Suprapubic skin (tissue), 4 donors: Measurements from ENCODE around the gene HNRNPL. TPM values are rescaled to one million over a fixed set of nuclear protein-coding genes. Genes with fewer than 3 reads are reported as not detected.
"Not testable (repeated sequence)": the region's sequence is repeated elsewhere in the genome, so short reads cannot be mapped to it uniquely, and the experiment has no call there.

Experiments used
- DNase-seq, 2 donors: peaks; one replicate each; pipeline ENCODE4 v3.0.0-alpha.2; 2019; ENCODE audit warnings: low spot score in 2 of 2
- H3K27ac ChIP-seq: fragments of 200-600 bp; sonication (generic); one replicate; pipeline ENCODE4 v1.5.1; 2019
- H3K27me3 ChIP-seq: fragments of 200-600 bp; sonication (generic); one replicate; pipeline ENCODE4 v1.5.1; 2019
- H3K36me3 ChIP-seq: fragments of 200-600 bp; sonication (generic); one replicate; pipeline ENCODE4 v1.5.1; 2019
- H3K4me1 ChIP-seq: fragments of 200-600 bp; sonication (generic); one replicate; pipeline ENCODE4 v1.5.1; 2019
- H3K4me3 ChIP-seq: fragments of 200-600 bp; sonication (generic); one replicate; pipeline ENCODE4 v1.5.1; 2019; ENCODE audit warnings: mild to moderate bottlenecking
- H3K9me3 ChIP-seq: fragments of 200-600 bp; sonication (generic); one replicate; pipeline ENCODE4 v1.5.1; 2019
- EP300 ChIP-seq: sonication (generic); formaldehyde crosslinking; IDR thresholded peaks from one replicate; pipeline ENCODE4 v1.6.1; 2017; ENCODE audit warnings: antibody characterized with exemption
- POLR2A ChIP-seq, 2 donors: fragments of 450-650 bp; IDR thresholded peaks; one replicate each; pipeline ENCODE4 v1.6.1; 2017; ENCODE audit warnings: antibody characterized with exemption in 2 of 2, mild to moderate bottlenecking in 2 of 2, moderate library complexity in 2 of 2
- POLR2AphosphoS5 ChIP-seq, 3 donors: sonication (generic); formaldehyde crosslinking; IDR thresholded peaks; one replicate each; pipeline ENCODE4 v1.6.1; 2017; ENCODE audit warnings: antibody characterized with exemption in 3 of 3
- WGBS: methylation state at CpG from one replicate; pipeline ENCODE4 v1.1.5; 2018; 5-methylcytosine and 5-hydroxymethylcytosine counted together
- total RNA-seq, 4 donors: library from RNA; depleted of rRNA; stranded (reverse); fragments of >200 nt; gene quantifications; one replicate each; pipeline ENCODE4 v1.1.0, GENCODE V29; 2016
- TF ChIP-seq, protein P1 (sequence below), 2 donors: fragments of 200-600 bp in 1 of 2; fragments of 450-650 bp in 1 of 2; sonication (generic) in 1 of 2; IDR thresholded peaks; one replicate each; pipeline ENCODE4 v1.5.1; 2016 to 2019; ENCODE audit warnings: antibody characterized with exemption in 2 of 2, mild to moderate bottlenecking in 1 of 2, moderate library complexity in 1 of 2

The HNRNPL gene
- total RNA-seq, 4 donors from 2014 or later: 178 to 227 (median 200) TPM

DNA sequence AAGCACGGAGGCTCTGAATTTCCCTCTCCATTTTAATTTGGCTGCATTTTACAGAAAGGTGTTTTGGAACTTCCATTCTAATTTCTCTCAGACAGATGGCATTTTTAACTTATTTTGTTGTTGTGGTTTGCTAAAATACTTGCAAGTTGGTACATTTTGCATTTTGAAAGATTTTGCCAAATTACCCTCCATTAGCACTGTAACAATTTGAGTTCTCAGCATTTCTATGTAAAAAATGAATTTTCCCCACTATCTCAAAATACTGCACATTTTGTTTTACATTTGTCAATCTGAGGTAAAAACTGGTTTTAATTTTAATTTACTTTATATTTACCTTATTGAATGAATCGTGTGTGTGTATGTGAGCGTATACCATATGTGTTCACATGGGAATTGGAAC is 7.0 kb upstream of the HNRNPL start:
- no peak for DNase-seq
- H3K4me1 ChIP-seq: peaks cover 8% of the 10 kb centered on the region
- H3K9me3 ChIP-seq: no peaks in the 10 kb centered on the region
- 84% methylated on average over 3 of the region's 3 CpGs for WGBS
- TF ChIP-seq POLR2A (IDR thresholded peaks at IDR 0.05): no peak
- no peak for TF ChIP-seq POLR2AphosphoS5 (IDR thresholded peaks at IDR 0.05)
- H3K4me3 ChIP-seq: no peak overlapping the region
- no peaks in the 10 kb centered on the region for H3K27me3 ChIP-seq
- no peaks in the 10 kb centered on the region for H3K36me3 ChIP-seq
- no peak overlapping the region for H3K27ac ChIP-seq

DNA sequence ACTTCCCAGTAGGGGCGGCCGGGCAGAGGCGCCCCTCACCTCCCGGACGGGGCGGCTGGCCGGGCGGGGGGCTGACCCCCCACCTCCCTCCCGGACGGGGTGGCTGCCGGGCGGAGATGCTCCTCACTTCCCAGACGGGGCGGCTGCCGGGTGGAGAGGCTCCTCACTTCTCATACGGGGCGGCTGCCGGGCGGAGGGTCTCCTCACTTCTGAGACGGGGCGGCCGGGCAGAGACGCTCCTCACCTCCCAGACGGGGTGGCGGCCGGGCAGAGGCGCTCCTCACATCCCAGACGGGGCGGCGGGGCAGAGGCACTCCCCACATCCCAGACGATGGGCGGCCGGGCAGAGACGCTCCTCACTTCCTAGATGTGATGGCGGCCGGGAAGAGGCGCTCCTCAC is 6.0 kb upstream of the HNRNPL start:
- not testable (repeated sequence) for H3K36me3 ChIP-seq, H3K27me3 ChIP-seq, DNase-seq, H3K4me3 ChIP-seq, H3K27ac ChIP-seq, H3K9me3 ChIP-seq
- WGBS: no CpG with 5 or more reads among the region's 37 CpGs
- H3K4me1 ChIP-seq: peaks cover 16% of the 10 kb centered on the region

DNA sequence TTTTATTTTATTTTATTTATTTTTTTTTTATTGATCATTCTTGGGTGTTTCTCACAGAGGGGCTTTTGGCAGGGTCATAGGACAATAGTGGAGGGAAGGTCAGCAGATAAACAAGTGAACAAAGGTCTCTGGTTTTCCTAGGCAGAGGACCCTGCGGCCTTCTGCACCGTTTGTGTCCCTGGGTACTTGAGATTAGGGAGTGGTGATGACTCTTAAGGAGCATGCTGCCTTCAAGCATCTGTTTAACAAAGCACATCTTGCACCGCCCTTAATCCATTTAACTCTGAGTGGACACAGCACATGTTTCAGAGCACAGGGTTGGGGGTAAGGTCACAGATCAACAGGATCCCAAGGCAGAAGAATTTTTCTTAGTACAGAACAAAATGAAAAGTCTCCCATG is 5.2 kb upstream of the HNRNPL start:
- not testable (repeated sequence) for H3K4me3 ChIP-seq, DNase-seq, H3K9me3 ChIP-seq, H3K36me3 ChIP-seq, H3K27me3 ChIP-seq, H3K27ac ChIP-seq
- 58% methylated on average over 3 of the region's 3 CpGs for WGBS
- H3K4me1 ChIP-seq: peaks cover 18% of the 10 kb centered on the region

DNA sequence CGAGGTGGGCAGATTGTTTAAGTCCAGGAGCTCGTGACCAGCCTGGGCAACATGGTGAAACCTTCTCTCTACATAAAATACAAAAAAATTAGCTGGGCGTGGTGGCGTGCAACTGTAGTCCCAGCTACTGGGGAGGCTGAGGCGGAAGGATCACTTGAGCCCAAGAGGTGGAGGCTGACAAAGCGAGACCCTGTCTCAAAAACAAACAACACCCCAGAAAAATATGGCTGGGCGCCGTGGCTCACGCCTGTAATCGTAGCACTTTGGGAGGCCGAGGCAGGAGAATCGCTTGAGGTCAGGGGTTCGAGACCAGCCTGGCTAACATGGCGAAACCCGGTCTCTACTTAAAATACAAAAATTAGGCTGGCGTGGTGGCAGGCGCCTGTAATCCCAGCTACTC is 3.4 kb upstream of the HNRNPL start:
- Histone ChIP-seq H3K9me3 (no peaks in the 10 kb centered on the region), H3K36me3 (no peaks in the 10 kb centered on the region), H3K4me3 (peak overlapping the region; percentile 95), H3K27ac (peak overlapping the region; percentile 99), H3K27me3 (no peaks in the 10 kb centered on the region), H3K4me1 (peaks cover 26% of the 10 kb centered on the region)
- DNase-seq: no peak
- no peak for TF ChIP-seq POLR2A (IDR thresholded peaks at IDR 0.05)
- TF ChIP-seq, protein P1, sequence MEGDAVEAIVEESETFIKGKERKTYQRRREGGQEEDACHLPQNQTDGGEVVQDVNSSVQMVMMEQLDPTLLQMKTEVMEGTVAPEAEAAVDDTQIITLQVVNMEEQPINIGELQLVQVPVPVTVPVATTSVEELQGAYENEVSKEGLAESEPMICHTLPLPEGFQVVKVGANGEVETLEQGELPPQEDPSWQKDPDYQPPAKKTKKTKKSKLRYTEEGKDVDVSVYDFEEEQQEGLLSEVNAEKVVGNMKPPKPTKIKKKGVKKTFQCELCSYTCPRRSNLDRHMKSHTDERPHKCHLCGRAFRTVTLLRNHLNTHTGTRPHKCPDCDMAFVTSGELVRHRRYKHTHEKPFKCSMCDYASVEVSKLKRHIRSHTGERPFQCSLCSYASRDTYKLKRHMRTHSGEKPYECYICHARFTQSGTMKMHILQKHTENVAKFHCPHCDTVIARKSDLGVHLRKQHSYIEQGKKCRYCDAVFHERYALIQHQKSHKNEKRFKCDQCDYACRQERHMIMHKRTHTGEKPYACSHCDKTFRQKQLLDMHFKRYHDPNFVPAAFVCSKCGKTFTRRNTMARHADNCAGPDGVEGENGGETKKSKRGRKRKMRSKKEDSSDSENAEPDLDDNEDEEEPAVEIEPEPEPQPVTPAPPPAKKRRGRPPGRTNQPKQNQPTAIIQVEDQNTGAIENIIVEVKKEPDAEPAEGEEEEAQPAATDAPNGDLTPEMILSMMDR (IDR thresholded peaks at IDR 0.05): no peak
- no peak for TF ChIP-seq POLR2AphosphoS5 (IDR thresholded peaks at IDR 0.05)
- TF ChIP-seq EP300: no peak
- 92% methylated on average over 17 of the region's 17 CpGs for WGBS

DNA sequence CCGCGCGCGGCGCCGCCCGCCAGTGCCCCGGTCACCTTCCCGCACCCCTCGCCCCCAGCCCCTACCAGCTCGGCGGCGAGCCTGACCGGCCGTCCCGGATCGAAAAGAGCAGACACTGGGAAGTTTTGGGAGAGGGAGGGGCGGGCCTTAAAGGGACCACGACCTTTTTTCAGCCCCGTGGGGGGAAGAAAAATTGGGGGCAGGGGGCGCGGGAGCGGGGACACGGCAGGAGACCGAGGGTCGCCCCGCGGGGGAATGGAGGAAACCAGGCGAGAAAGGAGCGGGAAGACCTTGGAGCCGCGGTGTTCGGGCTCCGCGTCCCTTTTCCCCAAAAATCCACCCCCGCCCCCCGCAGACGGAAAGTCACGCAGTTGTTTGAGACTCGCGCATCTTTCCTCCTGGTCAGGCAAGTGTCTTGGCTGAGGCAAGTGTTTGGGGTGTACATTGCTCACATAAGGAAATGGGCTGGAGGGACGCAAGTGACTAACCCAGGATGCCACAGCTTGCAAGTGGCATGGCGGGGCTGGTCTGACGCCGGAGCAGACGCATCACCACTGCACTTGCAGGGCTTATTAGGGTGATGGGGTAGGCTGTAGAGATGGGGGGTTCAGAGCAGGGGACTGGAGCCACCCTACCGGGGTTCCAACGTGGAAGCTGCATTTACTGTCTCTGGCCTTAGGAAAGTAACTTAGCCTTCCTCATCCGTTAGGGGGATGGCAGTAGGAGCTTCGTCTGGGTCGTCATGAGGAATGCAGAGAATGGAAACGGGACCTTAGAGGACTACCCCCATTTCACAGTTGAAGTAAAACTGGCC is 2.7 kb upstream of the HNRNPL start:
- DNase-seq: peak; percentile 85 to 86
- TF ChIP-seq POLR2A (IDR thresholded peaks at IDR 0.05) (no peak), POLR2AphosphoS5 (IDR thresholded peaks at IDR 0.05) (peak in 1 of 3 donors; percentile 6)
- peak overlapping the region; percentile 95 for H3K4me3 ChIP-seq
- H3K27ac ChIP-seq: peak overlapping the region; percentile 99
- H3K9me3 ChIP-seq: no peaks in the 10 kb centered on the region
- peaks cover 34% of the 10 kb centered on the region for H3K4me1 ChIP-seq
- WGBS: under 1% methylated on average over 37 of the region's 52 CpGs
- no peaks in the 10 kb centered on the region for H3K27me3 ChIP-seq
- peaks cover 4% of the 10 kb centered on the region for H3K36me3 ChIP-seq

DNA sequence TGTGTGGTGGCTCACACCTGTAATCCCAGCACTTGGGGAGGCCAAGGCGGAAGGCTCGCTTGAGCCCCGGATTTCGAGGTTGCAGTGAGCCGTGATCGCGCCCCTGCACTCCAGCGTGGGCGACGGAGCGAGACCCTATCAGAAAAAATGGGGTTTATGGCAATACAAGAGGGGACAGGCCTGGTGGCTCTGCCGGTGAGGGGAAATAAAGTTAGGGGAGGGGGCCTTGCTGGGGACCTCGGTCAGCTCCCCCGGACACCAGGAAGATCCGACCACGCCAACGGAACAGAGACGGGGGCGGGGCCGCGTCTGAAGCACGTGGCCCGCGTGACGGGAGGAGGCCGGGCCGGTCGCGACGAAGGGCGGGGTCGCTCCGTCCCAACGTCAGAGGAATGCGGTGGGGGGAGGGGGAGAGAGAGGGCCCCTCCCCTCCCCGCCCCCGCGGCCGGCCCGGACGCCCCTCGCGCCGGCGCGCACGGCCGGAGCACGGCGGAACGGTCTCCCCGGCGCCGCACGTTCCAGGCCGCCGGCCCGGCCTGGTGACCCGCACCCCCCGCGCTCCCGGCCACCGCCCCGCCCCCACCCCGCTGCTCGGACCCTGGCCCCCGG is 1.9 kb upstream of the HNRNPL start:
- H3K27me3 ChIP-seq: no peaks in the 10 kb centered on the region
- H3K27ac ChIP-seq: peak overlapping the region; percentile 99
- H3K4me3 ChIP-seq: peak overlapping the region; percentile 95
- DNase-seq: peak; percentile 96 to 97
- peaks cover 11% of the 10 kb centered on the region for H3K36me3 ChIP-seq
- WGBS: under 1% methylated on average over 32 of the region's 67 CpGs
- no peaks in the 10 kb centered on the region for H3K9me3 ChIP-seq
- peak in 1 of 2 donors; percentile 68 for TF ChIP-seq POLR2A (IDR thresholded peaks at IDR 0.05)
- TF ChIP-seq, protein P1 (IDR thresholded peaks at IDR 0.05): no peak
- peak in 2 of 3 donors; percentile 58 to 70 for TF ChIP-seq POLR2AphosphoS5 (IDR thresholded peaks at IDR 0.05)
- TF ChIP-seq EP300: peak; percentile 55
- H3K4me1 ChIP-seq: peaks cover 41% of the 10 kb centered on the region

DNA sequence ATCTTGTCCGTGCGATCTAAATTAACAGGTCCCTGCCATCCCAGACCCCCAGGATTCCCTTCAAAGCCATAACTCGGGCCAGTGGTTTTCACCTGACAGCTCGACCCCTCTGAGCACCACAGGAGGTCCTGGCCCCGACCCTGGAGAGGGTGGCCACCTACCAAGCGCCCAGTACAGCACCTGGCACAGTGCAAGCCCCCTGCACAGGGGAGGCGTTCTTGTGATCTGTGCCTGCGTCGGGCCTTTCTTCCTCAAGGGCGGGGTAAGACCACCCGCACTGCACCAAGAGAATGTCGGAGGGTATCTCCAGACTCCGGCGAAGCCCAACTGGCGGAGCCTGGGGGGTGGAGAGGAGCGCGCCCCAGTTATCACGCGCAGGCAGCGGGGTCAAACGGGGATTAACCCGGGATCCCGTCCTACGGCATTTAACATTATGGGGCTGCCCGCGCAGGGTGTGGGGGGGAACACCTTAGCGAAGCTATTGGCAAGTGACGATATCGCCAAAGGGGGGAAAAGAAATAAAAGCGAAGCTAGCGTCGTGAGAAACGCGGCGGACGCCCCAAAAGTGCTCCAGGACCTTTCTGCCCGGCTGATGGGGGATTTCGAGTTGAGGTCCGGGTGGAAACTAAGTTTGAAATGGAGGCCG is 1.3 kb upstream of the HNRNPL start:
- peak overlapping the region; percentile 95 for H3K4me3 ChIP-seq
- TF ChIP-seq EP300: no peak
- no peak for TF ChIP-seq POLR2A (IDR thresholded peaks at IDR 0.05)
- TF ChIP-seq POLR2AphosphoS5 (IDR thresholded peaks at IDR 0.05): no peak
- H3K4me1 ChIP-seq: peaks cover 47% of the 10 kb centered on the region
- peak overlapping the region; percentile 99 for H3K27ac ChIP-seq
- peaks cover 18% of the 10 kb centered on the region for H3K36me3 ChIP-seq
- peak in 1 of 2 donors; percentile 83 for DNase-seq
- no peaks in the 10 kb centered on the region for H3K27me3 ChIP-seq
- WGBS: 0% methylated on average over 28 of the region's 40 CpGs
- H3K9me3 ChIP-seq: no peaks in the 10 kb centered on the region
